ENCODE measurements around the gene DSCAML1.

DSCAML1 gene

DNA sequence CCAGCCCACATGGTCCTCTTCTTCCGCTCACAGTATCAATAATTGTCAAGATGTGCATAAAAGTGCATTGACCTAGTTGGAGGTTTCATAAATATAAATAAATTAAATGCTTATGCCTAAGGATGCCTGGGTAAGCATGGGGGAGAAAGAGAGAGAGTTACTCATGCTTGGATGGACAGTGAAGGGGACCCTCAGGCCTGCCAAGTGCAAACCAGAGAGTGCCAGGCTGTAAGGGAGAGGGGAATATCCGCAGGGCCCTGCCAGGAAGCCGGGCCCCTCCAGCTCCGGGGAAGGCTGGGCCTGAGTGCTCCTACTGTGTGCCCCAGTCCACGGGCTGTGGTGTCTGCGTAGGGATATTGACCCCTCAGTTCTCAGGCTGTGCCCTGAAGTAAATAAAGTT lies 214.6 kb downstream of the DSCAML1 start:
- no peak for DNase-seq (ENCODE audit: extremely low spot score)
- TF ChIP-seq FOXK2 (IDR thresholded peaks at IDR 0.05): no peak
- TF ChIP-seq SUZ12 (IDR thresholded peaks at IDR 0.05): no peak
- no peak for TF ChIP-seq FOXA1 (IDR thresholded peaks at IDR 0.05)
- TF ChIP-seq, protein P1, sequence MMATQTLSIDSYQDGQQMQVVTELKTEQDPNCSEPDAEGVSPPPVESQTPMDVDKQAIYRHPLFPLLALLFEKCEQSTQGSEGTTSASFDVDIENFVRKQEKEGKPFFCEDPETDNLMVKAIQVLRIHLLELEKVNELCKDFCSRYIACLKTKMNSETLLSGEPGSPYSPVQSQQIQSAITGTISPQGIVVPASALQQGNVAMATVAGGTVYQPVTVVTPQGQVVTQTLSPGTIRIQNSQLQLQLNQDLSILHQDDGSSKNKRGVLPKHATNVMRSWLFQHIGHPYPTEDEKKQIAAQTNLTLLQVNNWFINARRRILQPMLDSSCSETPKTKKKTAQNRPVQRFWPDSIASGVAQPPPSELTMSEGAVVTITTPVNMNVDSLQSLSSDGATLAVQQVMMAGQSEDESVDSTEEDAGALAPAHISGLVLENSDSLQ (IDR thresholded peaks at IDR 0.05): no peak
- TF ChIP-seq ELF4 (IDR thresholded peaks at IDR 0.05): no peak
- ChIA-PET POLR2A (no interaction called here), CTCF (no interaction called here)

DNA sequence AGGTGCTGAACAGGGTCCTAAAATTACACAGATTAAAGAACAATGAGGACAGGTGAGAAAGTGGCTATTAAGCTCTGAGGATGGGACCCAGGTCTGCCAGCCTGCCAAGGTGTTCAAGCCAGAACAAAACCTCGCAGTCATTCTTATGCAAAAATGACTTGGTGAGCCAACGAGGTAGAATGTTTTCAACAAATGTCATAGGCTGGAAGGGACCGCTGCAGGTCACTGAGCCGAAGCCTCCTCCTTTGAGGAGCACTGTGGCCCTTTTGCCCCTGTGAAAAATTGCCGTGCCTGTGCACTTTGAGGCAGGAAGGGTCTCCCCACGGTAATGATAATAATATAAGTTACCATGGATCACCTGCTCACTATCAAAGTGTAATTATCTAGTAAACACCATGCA lies 216.2 kb downstream of the DSCAML1 start:
- POLR2A ChIA-PET: no interaction called here
- CTCF ChIA-PET: no interaction called here
- TF ChIP-seq ELF4 (IDR thresholded peaks at IDR 0.05) (no peak), FOXM1 (IDR thresholded peaks at IDR 0.05; ENCODE audit: borderline replicate concordance) (no peak), HDGF (IDR thresholded peaks at IDR 0.05; ENCODE audit: borderline replicate concordance) (no peak), ZNF384 (IDR thresholded peaks at IDR 0.05) (no peak), SUZ12 (IDR thresholded peaks at IDR 0.05) (no peak)
- no peak for DNase-seq (ENCODE audit: extremely low spot score)

DNA sequence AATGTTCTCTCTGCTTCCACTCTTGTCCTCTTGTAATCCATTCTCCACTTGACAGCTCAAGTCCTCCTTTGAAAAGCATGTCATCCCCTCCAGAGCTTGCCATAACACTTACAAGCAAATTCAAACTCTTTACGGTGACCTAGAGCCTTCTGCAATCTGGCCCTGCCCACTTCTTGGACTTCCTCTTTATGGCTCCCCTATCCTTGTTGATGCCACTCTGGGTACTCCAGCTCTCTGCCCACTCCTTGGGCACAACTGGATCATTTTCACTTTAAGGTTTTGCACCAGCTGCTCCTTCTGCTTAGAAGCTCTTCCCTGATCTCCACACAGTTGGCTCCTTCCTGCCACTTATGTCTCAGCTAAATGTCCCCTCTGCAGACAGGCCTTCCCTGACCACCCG lies 217.9 kb downstream of the DSCAML1 start:
- no peak for TF ChIP-seq TARDBP (IDR thresholded peaks at IDR 0.05)
- no peak for DNase-seq (ENCODE audit: extremely low spot score)
- ChIA-PET POLR2A (no interaction called here), CTCF (interaction anchor here (1.0 kb wide), 1 partner anchor 23 kb away, joined by 3 read pairs; no protein-coding TSS in a partner anchor)

DNA sequence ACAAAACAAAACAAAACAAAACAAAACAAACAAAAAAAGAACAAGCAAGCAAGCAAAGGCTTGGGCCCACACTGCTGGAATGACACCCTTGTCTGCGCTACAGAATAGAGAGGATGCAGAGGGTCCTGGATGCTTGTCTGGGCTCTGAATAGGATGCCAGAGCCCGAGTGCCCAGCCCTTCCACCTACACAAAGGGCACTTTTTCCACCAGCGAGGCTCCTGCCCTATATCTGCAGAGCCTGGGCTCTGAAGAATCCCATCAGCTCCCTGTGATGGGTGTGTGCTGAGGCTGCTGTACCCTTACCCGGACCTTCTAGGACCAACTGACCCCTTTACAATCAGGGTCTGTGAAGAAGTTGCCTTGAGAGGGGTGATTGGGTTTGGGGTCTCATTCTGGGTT lies 221.2 kb downstream of the DSCAML1 start:
- no peak for DNase-seq (ENCODE audit: extremely low spot score)
- POLR2A ChIA-PET: no interaction called here
- TF ChIP-seq FOXA1 (IDR thresholded peaks at IDR 0.05) (no peak), ELF4 (IDR thresholded peaks at IDR 0.05) (no peak), SUZ12 (IDR thresholded peaks at IDR 0.05) (no peak), FOXM1 (IDR thresholded peaks at IDR 0.05; ENCODE audit: borderline replicate concordance) (no peak), BHLHE40 (IDR thresholded peaks at IDR 0.05; ENCODE audit: borderline replicate concordance) (no peak), SP1 (IDR thresholded peaks at IDR 0.05) (no peak), HDGF (IDR thresholded peaks at IDR 0.05; ENCODE audit: borderline replicate concordance) (no peak), TARDBP (IDR thresholded peaks at IDR 0.05) (no peak), LEF1 (IDR thresholded peaks at IDR 0.05; ENCODE audit: borderline replicate concordance) (no peak)
- TF ChIP-seq, protein P1 (IDR thresholded peaks at IDR 0.05): no peak
- CTCF ChIA-PET: interaction anchor here (1.1 kb wide), 1 partner anchor 150 kb away, joined by 3 read pairs; no protein-coding TSS in a partner anchor

DNA sequence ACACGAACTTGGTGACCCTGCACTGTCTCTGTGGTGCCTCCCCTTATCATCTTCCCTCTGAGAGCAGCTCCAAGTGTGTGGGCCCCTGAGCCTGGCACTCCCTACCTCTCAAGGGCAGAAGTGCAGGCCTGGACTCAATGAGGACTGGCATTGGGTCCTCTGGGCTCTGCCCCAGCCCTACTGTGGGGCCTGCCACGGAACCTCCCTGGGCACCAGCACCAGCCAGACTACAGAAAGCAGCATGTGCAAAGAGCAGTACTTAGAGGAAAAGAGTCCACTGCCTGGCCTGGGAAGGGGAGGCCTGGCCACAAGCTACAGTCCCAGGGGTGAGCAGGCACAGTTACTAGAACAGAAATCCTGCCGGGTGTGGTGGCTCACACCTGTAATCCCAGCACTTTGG lies 222.5 kb downstream of the DSCAML1 start:
- POLR2A ChIA-PET: no interaction called here
- TF ChIP-seq TARDBP (IDR thresholded peaks at IDR 0.05): no peak
- TF ChIP-seq, protein P1 (IDR thresholded peaks at IDR 0.05): no peak
- no peak for TF ChIP-seq FOXM1 (IDR thresholded peaks at IDR 0.05; ENCODE audit: borderline replicate concordance)
- no peak for TF ChIP-seq LEF1 (IDR thresholded peaks at IDR 0.05; ENCODE audit: borderline replicate concordance)
- no peak for TF ChIP-seq SP1 (IDR thresholded peaks at IDR 0.05)
- TF ChIP-seq BHLHE40 (IDR thresholded peaks at IDR 0.05; ENCODE audit: borderline replicate concordance): no peak
- no peak for TF ChIP-seq ARNT (IDR thresholded peaks at IDR 0.05)
- no peak for TF ChIP-seq CTBP1 (IDR thresholded peaks at IDR 0.05; ENCODE audit: borderline replicate concordance)
- TF ChIP-seq FOXK2 (IDR thresholded peaks at IDR 0.05): no peak
- TF ChIP-seq ELF4 (IDR thresholded peaks at IDR 0.05): no peak
- no peak for TF ChIP-seq L3MBTL2 (conservative IDR thresholded peaks at IDR 0.05)
- no peak for TF ChIP-seq SUZ12 (IDR thresholded peaks at IDR 0.05)
- no peak for TF ChIP-seq HDGF (IDR thresholded peaks at IDR 0.05; ENCODE audit: borderline replicate concordance)
- no peak for TF ChIP-seq NFRKB (IDR thresholded peaks at IDR 0.05)
- no peak for TF ChIP-seq ZNF384 (IDR thresholded peaks at IDR 0.05)
- TF ChIP-seq FOXA1 (IDR thresholded peaks at IDR 0.05): no peak
- DNase-seq (ENCODE audit: extremely low spot score): no peak
- CTCF ChIA-PET: no interaction called here

DNA sequence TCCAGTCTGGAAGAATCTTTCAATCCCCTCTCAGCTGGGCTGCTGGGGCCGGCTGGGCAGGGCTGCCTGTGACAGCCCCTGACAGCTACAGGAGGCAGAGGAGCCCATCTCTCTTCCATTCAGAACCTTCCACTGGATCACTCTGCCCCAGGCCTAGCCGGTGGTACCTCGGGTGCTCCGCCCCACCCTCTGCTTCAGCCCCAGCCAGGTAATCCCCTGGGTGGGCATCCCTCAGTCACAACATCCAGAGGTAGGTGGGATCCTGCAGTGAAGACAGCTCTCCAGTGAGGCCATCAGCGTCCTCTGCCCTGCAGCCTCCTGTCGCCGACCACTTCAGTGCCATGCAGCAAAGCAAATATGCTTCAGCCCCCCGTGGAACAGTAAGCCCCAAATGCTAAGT lies 223.7 kb downstream of the DSCAML1 start:
- ChIA-PET CTCF (no interaction called here), POLR2A (no interaction called here)
- TF ChIP-seq CTBP1 (IDR thresholded peaks at IDR 0.05; ENCODE audit: borderline replicate concordance): no peak
- no peak for TF ChIP-seq HDGF (IDR thresholded peaks at IDR 0.05; ENCODE audit: borderline replicate concordance)
- TF ChIP-seq ELF4 (IDR thresholded peaks at IDR 0.05): no peak
- no peak for TF ChIP-seq ZNF384 (IDR thresholded peaks at IDR 0.05)
- no peak for TF ChIP-seq LEF1 (IDR thresholded peaks at IDR 0.05; ENCODE audit: borderline replicate concordance)
- TF ChIP-seq SP1 (IDR thresholded peaks at IDR 0.05): no peak
- TF ChIP-seq L3MBTL2 (conservative IDR thresholded peaks at IDR 0.05): no peak
- TF ChIP-seq ARNT (IDR thresholded peaks at IDR 0.05): no peak
- no peak for TF ChIP-seq FOXA1 (IDR thresholded peaks at IDR 0.05)
- TF ChIP-seq NFRKB (IDR thresholded peaks at IDR 0.05): no peak
- TF ChIP-seq BHLHE40 (IDR thresholded peaks at IDR 0.05; ENCODE audit: borderline replicate concordance): no peak
- no peak for DNase-seq (ENCODE audit: extremely low spot score)

DNA sequence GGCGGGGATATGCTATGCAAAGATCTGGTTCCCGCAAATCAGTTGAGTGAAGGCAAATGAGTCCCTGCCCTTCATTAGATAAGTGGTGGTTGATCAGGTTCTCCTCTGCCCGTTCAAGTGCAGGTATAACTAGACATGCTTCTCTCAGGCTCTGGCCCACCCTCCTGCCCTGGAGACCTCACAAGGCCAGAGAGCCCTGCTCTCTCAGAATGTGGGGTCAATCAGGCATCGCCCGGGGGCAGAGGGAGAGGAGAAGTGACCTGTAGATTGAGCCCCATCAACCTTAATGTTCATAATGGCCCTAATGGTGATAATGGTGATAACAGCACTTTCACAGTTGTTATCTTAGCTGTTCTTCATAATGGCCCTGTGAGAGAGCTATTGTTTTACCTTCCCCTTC lies 224.3 kb downstream of the DSCAML1 start:
- ChIA-PET CTCF (interaction anchor here (1.0 kb wide), 1 partner anchor 146 kb away, joined by 3 read pairs; no protein-coding TSS in a partner anchor), POLR2A (no interaction called here)

More for the DNA sequence above, 224.3 kb downstream of the DSCAML1 start:
- no peak for DNase-seq (ENCODE audit: extremely low spot score)
- TF ChIP-seq FOXA1 (IDR thresholded peaks at IDR 0.05) (no peak), SP1 (IDR thresholded peaks at IDR 0.05) (no peak), ZNF384 (IDR thresholded peaks at IDR 0.05) (no peak), FOXM1 (IDR thresholded peaks at IDR 0.05; ENCODE audit: borderline replicate concordance) (no peak), NFRKB (IDR thresholded peaks at IDR 0.05) (no peak), L3MBTL2 (conservative IDR thresholded peaks at IDR 0.05) (no peak)
